Measurements from ENCODE around the gene MTHFD1L.
A peak's percentile ranks its signal among the peaks of the same experiment; 100 is the strongest.

Gene MTHFD1L

GRCh38 chr6:150929416-150929815 lies 63.9 kb downstream of the MTHFD1L start:
- Histone ChIP-seq H3K36me3 (ENCODE audit: insufficient read depth, low read length) (peaks cover 26% of the 10 kb centered on the region), H3K9ac (ENCODE audit: insufficient read length) (no peak overlapping the region), H3K4me3 (no peak overlapping the region), H3K27ac (0 out of 2 replicates have a peak overlapping the region, but pooled peaks have one; percentile 28), H3K9me3 (ENCODE audit: low read depth, low read length) (no peaks in the 10 kb centered on the region)
- TF ChIP-seq POLR2AphosphoS5 (IDR thresholded peaks at IDR 0.05; ENCODE audit: borderline replicate concordance, low read depth, low read length) (no peak), FOXP2 (optimal IDR thresholded peaks at IDR 0.05; ENCODE audit: control extremely low read depth, extremely low read length, insufficient read depth) (no peak), EZH2 (IDR thresholded peaks at IDR 0.05) (no peak)
- DNase-seq (ENCODE audit: low read depth, low spot score), result no peak

GRCh38 chr6:150930841-150931240 lies 65.3 kb downstream of the MTHFD1L start:
- Histone ChIP-seq H3K4me3 (no peak overlapping the region), H3K36me3 (ENCODE audit: insufficient read depth, low read length) (peaks cover 27% of the 10 kb centered on the region), H3K27ac (peak overlapping the region; percentile 20; the same call in 1 of the 2 replicates), H3K9ac (ENCODE audit: insufficient read length) (no peak overlapping the region), H3K9me3 (ENCODE audit: low read depth, low read length) (no peaks in the 10 kb centered on the region)
- TF ChIP-seq POLR2AphosphoS5 (IDR thresholded peaks at IDR 0.05; ENCODE audit: borderline replicate concordance, low read depth, low read length), result no peak
- no peak for TF ChIP-seq EZH2 (IDR thresholded peaks at IDR 0.05)
- no peak for TF ChIP-seq FOXP2 (optimal IDR thresholded peaks at IDR 0.05; ENCODE audit: control extremely low read depth, extremely low read length, insufficient read depth)
- no peak for DNase-seq (ENCODE audit: low read depth, low spot score)

GRCh38 chr6:150931405-150931804 lies 65.9 kb downstream of the MTHFD1L start:
- H3K9me3 ChIP-seq (ENCODE audit: low read depth, low read length), result no peaks in the 10 kb centered on the region
- peaks cover 24% of the 10 kb centered on the region for H3K36me3 ChIP-seq (ENCODE audit: insufficient read depth, low read length)
- no peak for DNase-seq (ENCODE audit: low read depth, low spot score)
- TF ChIP-seq EZH2 (IDR thresholded peaks at IDR 0.05) (no peak), POLR2AphosphoS5 (IDR thresholded peaks at IDR 0.05; ENCODE audit: borderline replicate concordance, low read depth, low read length) (no peak), FOXP2 (optimal IDR thresholded peaks at IDR 0.05; ENCODE audit: control extremely low read depth, extremely low read length, insufficient read depth) (no peak)
- peak overlapping the region; percentile 20; the same call in 1 of the 2 replicates for H3K27ac ChIP-seq
- H3K4me3 ChIP-seq, result no peak overlapping the region
- no peak overlapping the region for H3K9ac ChIP-seq (ENCODE audit: insufficient read length)

GRCh38 chr6:150932996-150933395 lies 67.5 kb downstream of the MTHFD1L start:
- Histone ChIP-seq H3K4me3 (no peak overlapping the region), H3K36me3 (ENCODE audit: insufficient read depth, low read length) (peaks cover 29% of the 10 kb centered on the region), H3K27ac (no peak overlapping the region), H3K9ac (ENCODE audit: insufficient read length) (no peak overlapping the region), H3K9me3 (ENCODE audit: low read depth, low read length) (no peaks in the 10 kb centered on the region)
- no peak for DNase-seq (ENCODE audit: low read depth, low spot score)
- TF ChIP-seq EZH2 (IDR thresholded peaks at IDR 0.05), result no peak
- TF ChIP-seq POLR2AphosphoS5 (IDR thresholded peaks at IDR 0.05; ENCODE audit: borderline replicate concordance, low read depth, low read length), result no peak
- TF ChIP-seq FOXP2 (optimal IDR thresholded peaks at IDR 0.05; ENCODE audit: control extremely low read depth, extremely low read length, insufficient read depth), result no peak

- no peaks in the 10 kb centered on the region for H3K9me3 ChIP-seq (ENCODE audit: low read depth, low read length)
- H3K9ac ChIP-seq (ENCODE audit: insufficient read length), result no peak overlapping the region
- no peak overlapping the region for H3K27ac ChIP-seq
- H3K36me3 ChIP-seq (ENCODE audit: insufficient read depth, low read length), result peaks cover 43% of the 10 kb centered on the region
- H3K4me3 ChIP-seq, result no peak overlapping the region
- no peak for TF ChIP-seq EZH2 (IDR thresholded peaks at IDR 0.05)
- TF ChIP-seq FOXP2 (optimal IDR thresholded peaks at IDR 0.05; ENCODE audit: control extremely low read depth, extremely low read length, insufficient read depth), result no peak
- no peak for TF ChIP-seq POLR2AphosphoS5 (IDR thresholded peaks at IDR 0.05; ENCODE audit: borderline replicate concordance, low read depth, low read length)
- no peak for DNase-seq (ENCODE audit: low read depth, low spot score)
Observed at GRCh38 chr6:150934380-150934779, 68.9 kb downstream of the MTHFD1L start.

GRCh38 chr6:150936021-150936555 lies 70.6 kb downstream of the MTHFD1L start:
- Histone ChIP-seq H3K9me3 (ENCODE audit: low read depth, low read length) (no peaks in the 10 kb centered on the region), H3K4me3 (no peak overlapping the region), H3K27ac (no peak overlapping the region), H3K36me3 (ENCODE audit: insufficient read depth, low read length) (peaks cover 43% of the 10 kb centered on the region), H3K9ac (ENCODE audit: insufficient read length) (no peak overlapping the region)
- no peak for TF ChIP-seq EZH2 (IDR thresholded peaks at IDR 0.05)
- TF ChIP-seq POLR2AphosphoS5 (IDR thresholded peaks at IDR 0.05; ENCODE audit: borderline replicate concordance, low read depth, low read length), result no peak
- no peak for TF ChIP-seq FOXP2 (optimal IDR thresholded peaks at IDR 0.05; ENCODE audit: control extremely low read depth, extremely low read length, insufficient read depth)
- no peak for DNase-seq (ENCODE audit: low read depth, low spot score)

- no peak for TF ChIP-seq FOXP2 (optimal IDR thresholded peaks at IDR 0.05; ENCODE audit: control extremely low read depth, extremely low read length, insufficient read depth)
- no peak for TF ChIP-seq POLR2AphosphoS5 (IDR thresholded peaks at IDR 0.05; ENCODE audit: borderline replicate concordance, low read depth, low read length)
- no peak for TF ChIP-seq EZH2 (IDR thresholded peaks at IDR 0.05)
- Histone ChIP-seq H3K9ac (ENCODE audit: insufficient read length) (no peak overlapping the region), H3K4me3 (no peak overlapping the region), H3K36me3 (ENCODE audit: insufficient read depth, low read length) (peaks cover 43% of the 10 kb centered on the region), H3K27ac (no peak overlapping the region), H3K9me3 (ENCODE audit: low read depth, low read length) (no peaks in the 10 kb centered on the region)
- no peak for DNase-seq (ENCODE audit: low read depth, low spot score)
Observed at GRCh38 chr6:150937132-150937906, 71.8 kb downstream of the MTHFD1L start.

GRCh38 chr6:150939399-150939798 lies 73.9 kb downstream of the MTHFD1L start:
- no peak for DNase-seq (ENCODE audit: low read depth, low spot score)
- no peaks in the 10 kb centered on the region for H3K9me3 ChIP-seq (ENCODE audit: low read depth, low read length)
- H3K27ac ChIP-seq, result no peak overlapping the region
- peaks cover 33% of the 10 kb centered on the region; the same call in 1 of the 2 replicates for H3K36me3 ChIP-seq (ENCODE audit: insufficient read depth, low read length)
- no peak overlapping the region for H3K9ac ChIP-seq (ENCODE audit: insufficient read length)
- TF ChIP-seq FOXP2 (optimal IDR thresholded peaks at IDR 0.05; ENCODE audit: control extremely low read depth, extremely low read length, insufficient read depth), result no peak
- no peak overlapping the region for H3K4me3 ChIP-seq
